ENCODE measurements around the gene ZSCAN20. TPM values are rescaled to one million over a fixed set of nuclear protein-coding genes. Genes with fewer than 3 reads are reported as not detected.

ZSCAN20 gene
- total and polyA plus RNA-seq, 9 of the 15 experiments (the other 6 are each of a cell fraction or from before 2014, with no cell fraction given): 0.36 to 3.3 (median 2.0) TPM

- no TSS peak for BruUV-seq (replicated peaks)
- no peak for ATAC-seq
- no peaks in the 10 kb centered on the region for H3K9me1 ChIP-seq (ENCODE audit: control insufficient read depth, insufficient read depth, low read length)
- CTCF ChIA-PET (ENCODE audit: low intra/inter-chr PET ratio): no interaction called here
- no peaks in the 10 kb centered on the region for H3K79me2 ChIP-seq (ENCODE audit: control insufficient read depth, insufficient read depth, low read length)
- H3K4me2 ChIP-seq (ENCODE audit: insufficient read depth, low read length): no peak overlapping the region
- 0% methylated on average over 3 of the region's 3 CpGs for WGBS (ENCODE audit: insufficient coverage, low coverage, missing lambda C conversion rate)
- intact Hi-C loops (cut with micrococcal nuclease) (no loop called here), in situ Hi-C loops (cut with MboI) (no loop called here)
- peaks cover 0 to 5% of the 10 kb centered on the region in 2 experiments; a peak in 3 of 5 replicates for H3K4me1 ChIP-seq (replicated peaks in 1 of 2; ENCODE audit: control insufficient read depth in 2 of 2, insufficient read depth in 2 of 2, low read length in 2 of 2)
- H3K27ac ChIP-seq (ENCODE audit: extremely low read depth, low read depth, low read length): no peak overlapping the region
- H2AFZ ChIP-seq (ENCODE audit: low read depth, low read length): no peak overlapping the region
- FAIRE-seq: no peak
- TF ChIP-seq KLF10 (CRISPR knock-in tag; IDR thresholded peaks at IDR 0.05): no peak
- no peak for TF ChIP-seq MIER1 (IDR thresholded peaks at IDR 0.05; ENCODE audit: low read depth)
- no peak for TF ChIP-seq SP2 (IDR thresholded peaks at IDR 0.05; ENCODE audit: extremely low read depth, low read depth, low read length, poor library complexity, severe bottlenecking)
- TF ChIP-seq CBFA2T2 (conservative IDR thresholded peaks at IDR 0.05): no peak
- TF ChIP-seq, protein P1, sequence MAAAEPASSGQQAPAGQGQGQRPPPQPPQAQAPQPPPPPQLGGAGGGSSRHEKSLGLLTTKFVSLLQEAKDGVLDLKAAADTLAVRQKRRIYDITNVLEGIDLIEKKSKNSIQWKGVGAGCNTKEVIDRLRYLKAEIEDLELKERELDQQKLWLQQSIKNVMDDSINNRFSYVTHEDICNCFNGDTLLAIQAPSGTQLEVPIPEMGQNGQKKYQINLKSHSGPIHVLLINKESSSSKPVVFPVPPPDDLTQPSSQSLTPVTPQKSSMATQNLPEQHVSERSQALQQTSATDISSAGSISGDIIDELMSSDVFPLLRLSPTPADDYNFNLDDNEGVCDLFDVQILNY (CRISPR knock-in tag; IDR thresholded peaks at IDR 0.05): no peak
- no peak for TF ChIP-seq ZNF134 (CRISPR knock-in tag; conservative IDR thresholded peaks at IDR 0.05)
- TF ChIP-seq BACH1 (tag; IDR thresholded peaks at IDR 0.05): no peak
- POLR2A ChIA-PET: no interaction called here
- no peaks in the 10 kb centered on the region for H3K36me3 ChIP-seq (ENCODE audit: control insufficient read depth, insufficient read depth, low read length)
- H3K9me3 ChIP-seq (replicated peaks; ENCODE audit: control insufficient read depth, insufficient read depth, low read depth, low read length): no peaks in the 10 kb centered on the region
- peaks cover 8 to 38% of the 10 kb centered on the region in 2 experiments; a peak in 4 of 5 replicates for H3K27me3 ChIP-seq (ENCODE audit: control insufficient read depth in 2 of 2, insufficient read depth in 2 of 2, low read length in 2 of 2)
- H4K20me1 ChIP-seq (replicated peaks; ENCODE audit: control insufficient read depth, insufficient read depth, low read length): no peaks in the 10 kb centered on the region; the same call in 1 of the 2 replicates
- no peak overlapping the region for H3K9ac ChIP-seq (ENCODE audit: insufficient read depth in 1 of 2, low read depth in 2 of 2, low read length in 2 of 2)
- H3K4me3 ChIP-seq: no peak overlapping the region
- DNase-seq (ENCODE audit: extremely low read depth in 1 of 4, low spot score in 3 of 4): no peak
These were observed 7.9 kb upstream of the ZSCAN20 start for GRCh38 chr1:33464552-33464951.

Data from K562 (cell line).